Measurements from ENCODE around the gene SORT1. TPM values are rescaled to one million over a fixed set of nuclear protein-coding genes. Genes with fewer than 3 reads are reported as not detected.

SORT1 gene
- 100 to 1,000 TPM; 126 to 140 (median 130) TPM for total RNA-seq

- no peak for TF ChIP-seq CTCF (IDR thresholded peaks at IDR 0.05; ENCODE audit: low read depth)
Observed at GRCh38 chr1:109397581-109398342, at the start of gene SORT1. Gene SORT1, minus strand, starts transcription at chr1:109397918. Its CDS starts 26 bp downstream, at chr1:109397892.

GRCh38 chr1:109444346-109444745 lies 46.6 kb upstream of the SORT1 start:
- TF ChIP-seq CTCF (IDR thresholded peaks at IDR 0.05; ENCODE audit: low read depth) = no peak

- no peak for TF ChIP-seq CTCF (IDR thresholded peaks at IDR 0.05; ENCODE audit: low read depth)
Observed at GRCh38 chr1:109443476-109443875, 45.8 kb upstream of the SORT1 start.

GRCh38 chr1:109441069-109441468 lies 43.4 kb upstream of the SORT1 start:
- no peak for TF ChIP-seq CTCF (IDR thresholded peaks at IDR 0.05; ENCODE audit: low read depth)

- no peak for TF ChIP-seq CTCF (IDR thresholded peaks at IDR 0.05; ENCODE audit: low read depth)
Observed at GRCh38 chr1:109438798-109439297, 41.1 kb upstream of the SORT1 start.

GRCh38 chr1:109434484-109434883 lies 36.8 kb upstream of the SORT1 start:
- TF ChIP-seq CTCF (IDR thresholded peaks at IDR 0.05; ENCODE audit: low read depth) = no peak

GRCh38 chr1:109433322-109433721 lies 35.6 kb upstream of the SORT1 start:
- no peak for TF ChIP-seq CTCF (IDR thresholded peaks at IDR 0.05; ENCODE audit: low read depth)

Measured in subcutaneous adipose tissue (tissue), 4 donors.